Trophoblast cell (in vitro differentiated cells and primary cell): ENCODE results near the gene NMBR.

Experiments used
- DNase-seq, 2 donors: peaks; one replicate each; pipeline ENCODE4 v3.0.0-alpha.2; 2016
- H2AFZ ChIP-seq: 2 replicates; pipeline ENCODE4 v1.6.1; 2013; ENCODE audit warnings: low read length, moderate library complexity, mild to moderate bottlenecking; ENCODE audit not compliant: insufficient read depth, poor library complexity
- H2AK5ac ChIP-seq: 2 replicates; pipeline ENCODE4 v1.6.1; 2013; ENCODE audit warnings: mild to moderate bottlenecking, low read length
- H2BK120ac ChIP-seq: 2 replicates; pipeline ENCODE4 v1.6.1; 2013; ENCODE audit warnings: low read length, mild to moderate bottlenecking, moderate library complexity; ENCODE audit not compliant: insufficient read depth, poor library complexity
- H2BK12ac ChIP-seq: 2 replicates; pipeline ENCODE4 v1.6.1; 2013; ENCODE audit warnings: mild to moderate bottlenecking, low read length, moderate library complexity
- H2BK5ac ChIP-seq: 2 replicates; pipeline ENCODE4 v1.6.1; 2013; ENCODE audit warnings: low read length, low read depth, moderate library complexity, mild to moderate bottlenecking; ENCODE audit not compliant: poor library complexity
- H3K14ac ChIP-seq: 2 replicates; pipeline ENCODE4 v1.6.1; 2013; ENCODE audit warnings: mild to moderate bottlenecking, low read length
- H3K18ac ChIP-seq: 2 replicates; pipeline ENCODE4 v1.6.1; 2013; ENCODE audit warnings: mild to moderate bottlenecking, low read length
- H3K23ac ChIP-seq: 2 replicates; pipeline ENCODE4 v1.6.1; 2013; ENCODE audit warnings: low read length
- H3K27ac ChIP-seq: 2 replicates; pipeline ENCODE4 v1.5.1; 2013; ENCODE audit warnings: low read depth, mild to moderate bottlenecking, inconsistent platforms, low read length, moderate library complexity
- H3K27me3 ChIP-seq: 2 replicates; pipeline ENCODE4 v1.6.1; 2013; ENCODE audit warnings: inconsistent platforms, mild to moderate bottlenecking, low read length, moderate library complexity; ENCODE audit not compliant: insufficient read depth
- H3K36me3 ChIP-seq, 2 experiments: 1 replicate in 1 of 2; 2 replicates in 1 of 2; pipeline ENCODE4 v1.6.1; 2013; ENCODE audit warnings: low read length in 2 of 2, mild to moderate bottlenecking in 2 of 2, moderate library complexity in 1 of 2; ENCODE audit not compliant: insufficient read depth in 2 of 2, control insufficient read depth in 1 of 2
- H3K4ac ChIP-seq: 2 replicates; pipeline ENCODE4 v1.6.1; 2013; ENCODE audit warnings: low read depth, mild to moderate bottlenecking, low read length, moderate library complexity
- H3K4me1 ChIP-seq, 2 experiments: 1 replicate in 1 of 2; 2 replicates in 1 of 2; pipeline ENCODE4 v1.6.1; 2013; ENCODE audit warnings: low read length in 2 of 2, mild to moderate bottlenecking in 2 of 2, moderate library complexity in 1 of 2; ENCODE audit not compliant: insufficient read depth in 2 of 2, control insufficient read depth in 1 of 2
- H3K4me2 ChIP-seq: 2 replicates; pipeline ENCODE4 v1.6.1; 2013; ENCODE audit warnings: inconsistent platforms, mild to moderate bottlenecking, low read length, moderate library complexity
- H3K4me3 ChIP-seq: 2 replicates; pipeline ENCODE4 v1.5.1; 2013; ENCODE audit warnings: mild to moderate bottlenecking, low read depth, low read length, inconsistent platforms
- H3K79me1 ChIP-seq: one replicate; pipeline ENCODE4 v1.6.1; 2013; ENCODE audit warnings: low read length
- H3K79me2 ChIP-seq: 2 replicates; pipeline ENCODE4 v1.6.1; 2013; ENCODE audit warnings: low read length, mild to moderate bottlenecking; ENCODE audit not compliant: control insufficient read depth, insufficient read depth, poor library complexity
- H3K9ac ChIP-seq: 2 replicates; pipeline ENCODE4 v1.6.1; 2013; ENCODE audit warnings: mild to moderate bottlenecking, low read length
- H3K9me3 ChIP-seq: 2 replicates; pipeline ENCODE4 v1.6.1; 2013; ENCODE audit warnings: low read depth, mild to moderate bottlenecking, control low read depth, inconsistent platforms, low read length; ENCODE audit not compliant: insufficient read depth
- H4K12ac ChIP-seq: 2 replicates; pipeline ENCODE4 v1.6.1; 2013; ENCODE audit warnings: low read depth, mild to moderate bottlenecking, low read length, moderate library complexity
- H4K8ac ChIP-seq: 2 replicates; pipeline ENCODE4 v1.6.1; 2013; ENCODE audit warnings: low read depth, mild to moderate bottlenecking, low read length, moderate library complexity
- H4K91ac ChIP-seq: one replicate; pipeline ENCODE4 v1.6.1; 2013; ENCODE audit warnings: low read depth, mild to moderate bottlenecking, low read length, moderate library complexity
- WGBS: extraction: QIAGEN DNeasy Blood & Tissue Kit; methylation state at CpG from one replicate; pipeline ENCODE4 v1.1.7; 2013; ENCODE audit warnings: missing lambda C conversion rate; ENCODE audit not compliant: insufficient read length, insufficient coverage; ENCODE audit errors: extremely low coverage; 5-methylcytosine and 5-hydroxymethylcytosine counted together

The NMBR gene

GRCh38 chr6:142045380-142046278, 101.3 kb downstream of the NMBR start:
- no peak overlapping the region for H3K23ac ChIP-seq
- no peak overlapping the region for H4K91ac ChIP-seq
- no peaks in the 10 kb centered on the region for H3K36me3 ChIP-seq
- H3K4me3 ChIP-seq: no peak overlapping the region
- H2AK5ac ChIP-seq: no peak overlapping the region
- no peak overlapping the region for H2AFZ ChIP-seq
- no peak overlapping the region for H3K14ac ChIP-seq
- H3K27ac ChIP-seq: no peak overlapping the region
- no peak overlapping the region for H2BK5ac ChIP-seq
- H4K12ac ChIP-seq: no peak overlapping the region
- no peaks in the 10 kb centered on the region for H3K79me1 ChIP-seq
- no peak overlapping the region for H3K4ac ChIP-seq
- H3K4me1 ChIP-seq: no peaks in the 10 kb centered on the region
- no peak overlapping the region for H3K9ac ChIP-seq
- H3K4me2 ChIP-seq: no peak overlapping the region
- no peak overlapping the region for H2BK12ac ChIP-seq
- no peak overlapping the region for H2BK120ac ChIP-seq
- H3K18ac ChIP-seq: no peak overlapping the region
- DNase-seq: peak in 1 of 2 donors; percentile 44
- H3K9me3 ChIP-seq: no peaks in the 10 kb centered on the region
- no CpG with 5 or more reads among the region's 6 CpGs for WGBS
- H3K27me3 ChIP-seq: no peaks in the 10 kb centered on the region
- no peaks in the 10 kb centered on the region for H3K79me2 ChIP-seq
- no peak overlapping the region for H4K8ac ChIP-seq

GRCh38 chr6:142035890-142036289, 111.0 kb downstream of the NMBR start:
- Histone ChIP-seq H3K4ac (no peak overlapping the region), H2BK12ac (no peak overlapping the region), H3K27me3 (no peaks in the 10 kb centered on the region), H2AFZ (no peak overlapping the region), H2BK120ac (no peak overlapping the region), H3K9ac (no peak overlapping the region), H3K4me2 (no peak overlapping the region), H3K27ac (no peak overlapping the region), H3K79me1 (no peaks in the 10 kb centered on the region), H3K36me3 (no peaks in the 10 kb centered on the region), H3K4me3 (no peak overlapping the region), H3K9me3 (no peaks in the 10 kb centered on the region), H3K23ac (no peak overlapping the region), H4K91ac (no peak overlapping the region), H2AK5ac (no peak overlapping the region), H4K8ac (no peak overlapping the region), H3K14ac (no peak overlapping the region), H3K4me1 (no peaks in the 10 kb centered on the region), H3K18ac (no peak overlapping the region), H3K79me2 (no peaks in the 10 kb centered on the region), H4K12ac (no peak overlapping the region), H2BK5ac (no peak overlapping the region)
- no CpG with 5 or more reads among the region's 4 CpGs for WGBS
- DNase-seq: no peak

- Histone ChIP-seq H3K4me2 (no peak overlapping the region), H4K91ac (no peak overlapping the region), H3K4me3 (no peak overlapping the region), H3K4me1 (no peaks in the 10 kb centered on the region), H3K79me2 (no peaks in the 10 kb centered on the region), H2BK5ac (no peak overlapping the region), H3K18ac (no peak overlapping the region), H2AK5ac (no peak overlapping the region), H2BK120ac (no peak overlapping the region), H3K27ac (no peak overlapping the region), H4K12ac (no peak overlapping the region), H3K23ac (no peak overlapping the region), H3K36me3 (no peaks in the 10 kb centered on the region), H3K14ac (no peak overlapping the region), H4K8ac (no peak overlapping the region), H3K9me3 (no peaks in the 10 kb centered on the region), H2AFZ (no peak overlapping the region), H2BK12ac (no peak overlapping the region), H3K4ac (no peak overlapping the region), H3K27me3 (no peaks in the 10 kb centered on the region), H3K79me1 (peaks cover 4% of the 10 kb centered on the region), H3K9ac (no peak overlapping the region)
- WGBS: no CpG with 5 or more reads among the region's 4 CpGs
- DNase-seq: no peak
These were observed 115.9 kb downstream of the NMBR start for GRCh38 chr6:142031035-142031434.

- H3K79me2 ChIP-seq: no peaks in the 10 kb centered on the region
- no peak overlapping the region for H3K14ac ChIP-seq
- H2BK5ac ChIP-seq: no peak overlapping the region
- H3K27ac ChIP-seq: no peak overlapping the region
- H3K4me1 ChIP-seq: no peaks in the 10 kb centered on the region
- H2AFZ ChIP-seq: no peak overlapping the region
- no peaks in the 10 kb centered on the region for H3K9me3 ChIP-seq
- H2AK5ac ChIP-seq: no peak overlapping the region
- H3K9ac ChIP-seq: no peak overlapping the region
- peak overlapping the region; percentile 47 for H3K4me2 ChIP-seq
- peak overlapping the region; percentile 61 for H3K4me3 ChIP-seq
- DNase-seq: no peak
- no peak overlapping the region for H2BK12ac ChIP-seq
- WGBS: no CpG with 5 or more reads among the region's 11 CpGs
- no peak overlapping the region for H4K12ac ChIP-seq
- no peak overlapping the region for H4K8ac ChIP-seq
- H3K27me3 ChIP-seq: no peaks in the 10 kb centered on the region
- no peak overlapping the region for H3K18ac ChIP-seq
- no peak overlapping the region for H3K4ac ChIP-seq
- H4K91ac ChIP-seq: no peak overlapping the region
- peaks cover 6% of the 10 kb centered on the region for H3K79me1 ChIP-seq
- no peaks in the 10 kb centered on the region for H3K36me3 ChIP-seq
- no peak overlapping the region for H2BK120ac ChIP-seq
- H3K23ac ChIP-seq: no peak overlapping the region
These were observed 116.8 kb downstream of the NMBR start for GRCh38 chr6:142030115-142030619.
